ENCODE data around the gene LIG3.

- TF ChIP-seq, protein P1, sequence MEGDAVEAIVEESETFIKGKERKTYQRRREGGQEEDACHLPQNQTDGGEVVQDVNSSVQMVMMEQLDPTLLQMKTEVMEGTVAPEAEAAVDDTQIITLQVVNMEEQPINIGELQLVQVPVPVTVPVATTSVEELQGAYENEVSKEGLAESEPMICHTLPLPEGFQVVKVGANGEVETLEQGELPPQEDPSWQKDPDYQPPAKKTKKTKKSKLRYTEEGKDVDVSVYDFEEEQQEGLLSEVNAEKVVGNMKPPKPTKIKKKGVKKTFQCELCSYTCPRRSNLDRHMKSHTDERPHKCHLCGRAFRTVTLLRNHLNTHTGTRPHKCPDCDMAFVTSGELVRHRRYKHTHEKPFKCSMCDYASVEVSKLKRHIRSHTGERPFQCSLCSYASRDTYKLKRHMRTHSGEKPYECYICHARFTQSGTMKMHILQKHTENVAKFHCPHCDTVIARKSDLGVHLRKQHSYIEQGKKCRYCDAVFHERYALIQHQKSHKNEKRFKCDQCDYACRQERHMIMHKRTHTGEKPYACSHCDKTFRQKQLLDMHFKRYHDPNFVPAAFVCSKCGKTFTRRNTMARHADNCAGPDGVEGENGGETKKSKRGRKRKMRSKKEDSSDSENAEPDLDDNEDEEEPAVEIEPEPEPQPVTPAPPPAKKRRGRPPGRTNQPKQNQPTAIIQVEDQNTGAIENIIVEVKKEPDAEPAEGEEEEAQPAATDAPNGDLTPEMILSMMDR (IDR thresholded peaks at IDR 0.05) = no peak
- no peak for TF ChIP-seq POLR2A (IDR thresholded peaks at IDR 0.05)
Observed at GRCh38 chr17:35006961-35007360, 26.6 kb downstream of the LIG3 start.

Measured in adrenal gland (tissue), 5 donors.